ENCODE measurements around the gene KLHDC2. TPM values are rescaled to one million over a fixed set of nuclear protein-coding genes. Genes with fewer than 3 reads are reported as not detected.
A peak's percentile ranks its signal among the peaks of the same experiment; 100 is the strongest.
"Not testable (repeated sequence)": the region's sequence is repeated elsewhere in the genome, so short reads cannot be mapped to it uniquely, and the experiment has no call there.

The KLHDC2 gene
- total RNA-seq (2014; rRNA removed; shearing (Covaris generic)), result 71.5 and 102 TPM in 2 replicates

- H3K36me3 ChIP-seq (replicated peaks; ENCODE audit: control insufficient read depth, insufficient read depth, low read length), result no peaks in the 10 kb centered on the region
These were observed at the start of gene KLHDC2 for GRCh38 chr14:49767571-49768300. TSS of gene KLHDC2 (plus strand) at chr14:49768153. CDS start at chr14:49768469, 316 bp downstream.

GRCh38 chr14:49720744-49721143, 47.2 kb upstream of the KLHDC2 start:
- DNase-seq, result no peak
- Histone ChIP-seq H3K4me3 (ENCODE audit: insufficient read depth, low read depth, low read length) (no peak overlapping the region), H3K27me3 (ENCODE audit: control insufficient read depth, insufficient read depth, low read length) (no peaks in the 10 kb centered on the region), H3K36me3 (replicated peaks; ENCODE audit: control insufficient read depth, insufficient read depth, low read length) (no peaks in the 10 kb centered on the region)

More at GRCh38 chr14:49767571-49768300, at the start of gene KLHDC2:
- DNase-seq, result peak; percentile 90
- peak within 1 kb of the TSS; percentile 89 for H3K4me3 ChIP-seq (ENCODE audit: insufficient read depth, low read depth, low read length)
- no peaks in the 10 kb centered on the region for H3K27me3 ChIP-seq (ENCODE audit: control insufficient read depth, insufficient read depth, low read length)

- not testable (repeated sequence) for H3K4me3 ChIP-seq (ENCODE audit: insufficient read depth, low read depth, low read length); H3K36me3 ChIP-seq (replicated peaks; ENCODE audit: control insufficient read depth, insufficient read depth, low read length); H3K27me3 ChIP-seq (ENCODE audit: control insufficient read depth, insufficient read depth, low read length)
- peak; percentile 15 for DNase-seq
These were observed 46.1 kb upstream of the KLHDC2 start for GRCh38 chr14:49721733-49722435.

GRCh38 chr14:49727171-49727570, 40.8 kb upstream of the KLHDC2 start:
- H3K4me3 ChIP-seq (ENCODE audit: insufficient read depth, low read depth, low read length), result no peak overlapping the region
- H3K27me3 ChIP-seq (ENCODE audit: control insufficient read depth, insufficient read depth, low read length), result no peaks in the 10 kb centered on the region
- H3K36me3 ChIP-seq (replicated peaks; ENCODE audit: control insufficient read depth, insufficient read depth, low read length), result no peaks in the 10 kb centered on the region

GRCh38 chr14:49732896-49733295, 35.1 kb upstream of the KLHDC2 start:
- DNase-seq, result no peak
- H3K36me3 ChIP-seq (replicated peaks; ENCODE audit: control insufficient read depth, insufficient read depth, low read length), result no peaks in the 10 kb centered on the region
- no peak overlapping the region for H3K4me3 ChIP-seq (ENCODE audit: insufficient read depth, low read depth, low read length)
- H3K27me3 ChIP-seq (ENCODE audit: control insufficient read depth, insufficient read depth, low read length), result no peaks in the 10 kb centered on the region

More at GRCh38 chr14:49727171-49727570, 40.8 kb upstream of the KLHDC2 start:
- DNase-seq, result no peak

- Histone ChIP-seq H3K36me3 (replicated peaks; ENCODE audit: control insufficient read depth, insufficient read depth, low read length) (no peaks in the 10 kb centered on the region), H3K4me3 (ENCODE audit: insufficient read depth, low read depth, low read length) (no peak overlapping the region), H3K27me3 (ENCODE audit: control insufficient read depth, insufficient read depth, low read length) (no peaks in the 10 kb centered on the region)
- DNase-seq, result no peak
These were observed 34.1 kb upstream of the KLHDC2 start for GRCh38 chr14:49733836-49734235.

GRCh38 chr14:49735669-49736068, 32.3 kb upstream of the KLHDC2 start:
- not testable (repeated sequence) for H3K36me3 ChIP-seq (replicated peaks; ENCODE audit: control insufficient read depth, insufficient read depth, low read length); H3K27me3 ChIP-seq (ENCODE audit: control insufficient read depth, insufficient read depth, low read length); H3K4me3 ChIP-seq (ENCODE audit: insufficient read depth, low read depth, low read length); DNase-seq

GRCh38 chr14:49745191-49745590, 22.8 kb upstream of the KLHDC2 start:
- DNase-seq, result no peak
- Histone ChIP-seq H3K27me3 (ENCODE audit: control insufficient read depth, insufficient read depth, low read length) (no peaks in the 10 kb centered on the region; the same call in 1 of the 2 replicates), H3K36me3 (replicated peaks; ENCODE audit: control insufficient read depth, insufficient read depth, low read length) (no peaks in the 10 kb centered on the region), H3K4me3 (ENCODE audit: insufficient read depth, low read depth, low read length) (no peak overlapping the region)

- H3K36me3 ChIP-seq (replicated peaks; ENCODE audit: control insufficient read depth, insufficient read depth, low read length); DNase-seq; H3K4me3 ChIP-seq (ENCODE audit: insufficient read depth, low read depth, low read length); H3K27me3 ChIP-seq (ENCODE audit: control insufficient read depth, insufficient read depth, low read length): not testable (repeated sequence)
These were observed 21.5 kb upstream of the KLHDC2 start for GRCh38 chr14:49746476-49746875.

GRCh38 chr14:49754570-49755097, 13.3 kb upstream of the KLHDC2 start:
- no peaks in the 10 kb centered on the region; the same call in 1 of the 2 replicates for H3K27me3 ChIP-seq (ENCODE audit: control insufficient read depth, insufficient read depth, low read length)
- no peak overlapping the region for H3K4me3 ChIP-seq (ENCODE audit: insufficient read depth, low read depth, low read length)
- no peak for DNase-seq
- no peaks in the 10 kb centered on the region for H3K36me3 ChIP-seq (replicated peaks; ENCODE audit: control insufficient read depth, insufficient read depth, low read length)

- DNase-seq, result no peak
- Histone ChIP-seq H3K27me3 (ENCODE audit: control insufficient read depth, insufficient read depth, low read length) (no peaks in the 10 kb centered on the region; the same call in 1 of the 2 replicates), H3K36me3 (replicated peaks; ENCODE audit: control insufficient read depth, insufficient read depth, low read length) (no peaks in the 10 kb centered on the region), H3K4me3 (ENCODE audit: insufficient read depth, low read depth, low read length) (no peak overlapping the region)
These were observed 12.6 kb upstream of the KLHDC2 start for GRCh38 chr14:49755378-49755777.

GRCh38 chr14:49761839-49762551, 6.0 kb upstream of the KLHDC2 start:
- no peaks in the 10 kb centered on the region for H3K36me3 ChIP-seq (replicated peaks; ENCODE audit: control insufficient read depth, insufficient read depth, low read length)
- no peak overlapping the region for H3K4me3 ChIP-seq (ENCODE audit: insufficient read depth, low read depth, low read length)
- no peak for DNase-seq
- no peaks in the 10 kb centered on the region for H3K27me3 ChIP-seq (ENCODE audit: control insufficient read depth, insufficient read depth, low read length)

GRCh38 chr14:49766839-49767238, 1.1 kb upstream of the KLHDC2 start:
- no peaks in the 10 kb centered on the region for H3K36me3 ChIP-seq (replicated peaks; ENCODE audit: control insufficient read depth, insufficient read depth, low read length)
- peak; percentile 15 for DNase-seq
- peak overlapping the region; percentile 89 for H3K4me3 ChIP-seq (ENCODE audit: insufficient read depth, low read depth, low read length)
- no peaks in the 10 kb centered on the region for H3K27me3 ChIP-seq (ENCODE audit: control insufficient read depth, insufficient read depth, low read length)

- Histone ChIP-seq H3K36me3 (replicated peaks; ENCODE audit: control insufficient read depth, insufficient read depth, low read length) (no peaks in the 10 kb centered on the region), H3K4me3 (ENCODE audit: insufficient read depth, low read depth, low read length) (peak overlapping the region; percentile 89), H3K27me3 (ENCODE audit: control insufficient read depth, insufficient read depth, low read length) (no peaks in the 10 kb centered on the region)
- DNase-seq, result no peak
These were observed 733 bp upstream of the KLHDC2 start for GRCh38 chr14:49767270-49767570.

Data from H7 (cell line).